Body of pancreas (tissue), 4 donors: ENCODE data around the gene ANTXR2. TPM values are rescaled to one million over a fixed set of nuclear protein-coding genes. Genes with fewer than 3 reads are reported as not detected.

Experiments used
- ATAC-seq: fragments of 150-250 bp; one replicate; pipeline ENCODE4 v1.9.1; 2016
- DNase-seq, 4 donors: peaks; one replicate each; pipeline ENCODE4 v3.0.0-alpha.2; 2019
- H3K27ac ChIP-seq, 4 donors: fragments of 200-600 bp; sonication (generic); 1 replicate in 3 of 4; 2 replicates in 1 of 4; pipeline versions ENCODE4 v1.5.1 to v1.6.1; 2016 to 2019; ENCODE audit warnings: mild to moderate bottlenecking in 1 of 4, mixed read lengths in 1 of 4, moderate library complexity in 1 of 4
- H3K27me3 ChIP-seq, 2 donors: fragments of 200-600 bp; sonication (generic); one replicate each; pipeline ENCODE4 v1.6.0; 2016; ENCODE audit warnings: mild to moderate bottlenecking in 1 of 2
- H3K36me3 ChIP-seq, 2 donors: fragments of 200-600 bp; sonication (generic); replicated peaks in 1 of 2; 2 replicates each; pipeline ENCODE4 v1.5.1; 2016; ENCODE audit warnings: low read depth in 2 of 2; ENCODE audit not compliant: insufficient read depth in 1 of 2
- H3K4me1 ChIP-seq: fragments of 200-600 bp; sonication (generic); one replicate; pipeline ENCODE4 v1.6.0; 2016
- H3K4me3 ChIP-seq, 2 donors: fragments of 200-600 bp; sonication (generic); 1 replicate in 1 of 2; 2 replicates in 1 of 2; pipeline ENCODE4 v1.5.1; 2016 to 2019
- H3K9me3 ChIP-seq, 3 donors: fragments of 200-600 bp; sonication (generic); 1 replicate in 2 of 3; 2 replicates in 1 of 3; pipeline ENCODE4 v1.5.1; 2016
- POLR2A ChIP-seq, 3 donors: fragments of 450-650 bp; IDR thresholded peaks; one replicate each; pipeline ENCODE4 v1.6.1; 2016; ENCODE audit warnings: antibody characterized with exemption in 3 of 3, mild to moderate bottlenecking in 2 of 3
- WGBS, 2 donors: methylation state at CpG; one replicate each; pipeline ENCODE4 v1.1.5; 2017; 5-methylcytosine and 5-hydroxymethylcytosine counted together
- intact Hi-C: fragments of 100-400 bp; cut with DNase I; formaldehyde crosslinking; loops from one replicate; pipeline ENCODE4 v1.15.1; 2023
- total RNA-seq, 2 donors: library from RNA; depleted of rRNA; stranded (reverse); fragments of >200 nt; gene quantifications; one replicate each; pipeline ENCODE4 v1.1.0, GENCODE V29; 2016
- TF ChIP-seq, protein P1 (sequence below), 7 experiments: fragments of 450-650 bp in 4 of 7; fragments of 200-600 bp in 3 of 7; sonication (generic) in 3 of 7; IDR thresholded peaks; one replicate each; pipeline ENCODE4 v1.5.1; 2016 to 2019; ENCODE audit warnings: antibody characterized with exemption in 7 of 7

ANTXR2 gene
- total RNA-seq, 2 donors from 2014 or later: 16.9 to 34.6 TPM

DNA sequence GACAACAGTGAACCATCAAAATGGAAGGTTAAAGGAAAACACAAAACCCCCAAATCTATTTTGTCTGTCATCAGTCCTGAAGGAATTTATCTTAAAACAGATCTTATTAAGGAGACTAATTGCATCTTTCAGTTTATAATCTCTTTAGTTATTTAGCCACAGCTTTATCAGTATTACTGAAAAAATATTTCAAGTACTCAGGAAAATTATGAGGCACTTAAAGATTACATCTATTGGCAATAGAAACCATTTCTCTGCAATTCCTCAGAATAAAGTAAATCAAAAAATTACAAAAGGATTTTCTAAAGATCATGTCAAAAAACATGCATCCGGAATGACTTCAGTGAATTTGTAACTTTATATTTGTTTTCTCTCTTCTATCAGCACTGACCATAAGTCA is 35.2 kb downstream of the ANTXR2 start:
- WGBS, 2 donors: 81 to 85% methylated on average over 1 of the region's 1 CpG
- ATAC-seq: no peak
- Histone ChIP-seq H3K4me1 (no peaks in the 10 kb centered on the region), H3K9me3 (no peaks in the 10 kb centered on the region), H3K36me3 (no peaks in the 10 kb centered on the region), H3K27me3 (no peaks in the 10 kb centered on the region), H3K27ac (peak overlapping the region in 1 of 4 donors; percentile 39), H3K4me3 (no peak overlapping the region)
- intact Hi-C loops: no loop called here
- TF ChIP-seq, protein P1, sequence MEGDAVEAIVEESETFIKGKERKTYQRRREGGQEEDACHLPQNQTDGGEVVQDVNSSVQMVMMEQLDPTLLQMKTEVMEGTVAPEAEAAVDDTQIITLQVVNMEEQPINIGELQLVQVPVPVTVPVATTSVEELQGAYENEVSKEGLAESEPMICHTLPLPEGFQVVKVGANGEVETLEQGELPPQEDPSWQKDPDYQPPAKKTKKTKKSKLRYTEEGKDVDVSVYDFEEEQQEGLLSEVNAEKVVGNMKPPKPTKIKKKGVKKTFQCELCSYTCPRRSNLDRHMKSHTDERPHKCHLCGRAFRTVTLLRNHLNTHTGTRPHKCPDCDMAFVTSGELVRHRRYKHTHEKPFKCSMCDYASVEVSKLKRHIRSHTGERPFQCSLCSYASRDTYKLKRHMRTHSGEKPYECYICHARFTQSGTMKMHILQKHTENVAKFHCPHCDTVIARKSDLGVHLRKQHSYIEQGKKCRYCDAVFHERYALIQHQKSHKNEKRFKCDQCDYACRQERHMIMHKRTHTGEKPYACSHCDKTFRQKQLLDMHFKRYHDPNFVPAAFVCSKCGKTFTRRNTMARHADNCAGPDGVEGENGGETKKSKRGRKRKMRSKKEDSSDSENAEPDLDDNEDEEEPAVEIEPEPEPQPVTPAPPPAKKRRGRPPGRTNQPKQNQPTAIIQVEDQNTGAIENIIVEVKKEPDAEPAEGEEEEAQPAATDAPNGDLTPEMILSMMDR (IDR thresholded peaks at IDR 0.05): no peak
- no peak for TF ChIP-seq POLR2A (IDR thresholded peaks at IDR 0.05)
- no peak for DNase-seq

DNA sequence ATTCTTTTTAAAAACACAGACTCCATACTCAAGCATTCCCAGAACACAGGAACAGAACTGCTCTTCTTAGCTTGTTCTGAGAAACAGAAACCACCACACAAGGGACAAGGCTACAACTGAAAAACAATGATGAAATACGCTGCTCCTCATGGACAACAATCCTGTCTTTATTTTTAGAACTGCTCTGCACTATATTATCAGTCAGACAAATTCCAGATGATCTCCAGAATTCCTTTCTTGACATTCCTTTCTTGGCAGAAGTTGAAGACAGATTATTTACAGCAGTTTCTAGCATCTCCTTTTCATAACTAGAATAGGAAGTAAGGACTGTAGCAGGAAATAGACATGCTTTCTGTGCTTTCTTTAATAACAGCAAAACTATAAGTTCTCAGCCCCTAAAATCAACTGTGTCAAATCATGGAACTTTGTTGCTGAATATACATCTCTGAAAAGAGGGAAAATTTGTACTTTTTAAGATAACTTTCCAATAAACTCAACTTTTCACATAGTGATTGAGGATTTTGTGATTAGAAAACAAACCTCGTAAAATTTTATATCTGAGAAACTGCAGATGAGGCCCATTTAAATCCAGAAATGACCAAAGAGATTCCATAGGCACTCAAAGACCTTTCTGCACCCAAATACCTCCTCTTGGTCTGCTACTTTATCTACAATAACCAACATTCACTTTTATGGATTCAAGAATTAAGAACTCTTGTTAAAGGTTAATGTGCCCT is 35.9 kb downstream of the ANTXR2 start:
- no peaks in the 10 kb centered on the region for H3K36me3 ChIP-seq
- H3K27me3 ChIP-seq: no peaks in the 10 kb centered on the region
- peak; percentile 66 for ATAC-seq
- no peaks in the 10 kb centered on the region for H3K9me3 ChIP-seq
- DNase-seq: no peak
- no peaks in the 10 kb centered on the region for H3K4me1 ChIP-seq
- 71 to 86% methylated on average over 2 of the region's 2 CpGs for WGBS, 2 donors
- no peak overlapping the region for H3K4me3 ChIP-seq
- peak overlapping the region in 1 of 4 donors; percentile 39 for H3K27ac ChIP-seq
- no peak for TF ChIP-seq POLR2A (IDR thresholded peaks at IDR 0.05)
- TF ChIP-seq, protein P1 (IDR thresholded peaks at IDR 0.05): no peak
- intact Hi-C loops: no loop called here

DNA sequence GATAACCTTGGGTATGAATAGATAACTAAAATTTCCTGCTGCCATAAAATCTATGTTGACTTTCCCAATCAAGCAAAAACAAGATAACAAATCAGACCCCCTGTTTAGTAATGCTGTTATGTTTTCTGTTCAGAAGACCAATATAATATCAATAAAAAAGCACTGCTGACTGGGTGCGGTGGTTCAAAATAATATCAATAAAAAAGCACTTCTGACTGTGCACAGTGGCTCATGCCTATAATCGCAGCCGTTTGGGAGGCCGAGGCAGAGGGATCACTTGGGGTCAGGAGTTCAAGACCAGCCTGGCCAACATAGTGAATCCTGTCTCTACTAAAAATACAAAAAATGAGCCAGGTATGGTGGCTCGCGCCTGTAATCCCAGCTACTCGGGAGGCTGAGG is 36.7 kb downstream of the ANTXR2 start:
- Histone ChIP-seq H3K4me1 (no peaks in the 10 kb centered on the region), H3K27ac (peak overlapping the region in 1 of 4 donors; percentile 22), H3K4me3 (no peak overlapping the region), H3K9me3 (no peaks in the 10 kb centered on the region), H3K36me3 (no peaks in the 10 kb centered on the region), H3K27me3 (no peaks in the 10 kb centered on the region)
- intact Hi-C loops: no loop called here
- TF ChIP-seq POLR2A (IDR thresholded peaks at IDR 0.05): no peak
- TF ChIP-seq, protein P1 (IDR thresholded peaks at IDR 0.05): no peak
- WGBS, 2 donors: 80 to 82% methylated on average over 7 of the region's 7 CpGs
- DNase-seq (no peak), ATAC-seq (no peak)

DNA sequence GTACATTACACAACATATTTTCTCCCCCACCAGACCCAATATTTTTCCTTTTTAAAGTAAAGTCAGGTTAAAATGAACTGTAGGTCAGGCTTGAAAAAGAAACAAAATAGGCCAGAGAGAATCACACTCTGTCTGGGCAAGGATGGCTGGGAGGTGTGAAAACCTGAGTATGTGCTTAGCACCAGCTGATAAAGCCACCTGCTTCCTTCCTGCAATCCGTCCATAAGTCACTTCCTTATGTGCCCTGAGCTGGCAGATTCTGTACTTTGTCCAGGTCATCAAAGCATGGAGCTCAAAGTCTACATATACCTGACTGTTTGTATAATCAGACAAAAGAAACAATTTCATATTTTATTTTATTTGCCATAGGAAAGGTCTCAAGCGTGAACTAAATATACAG is 37.7 kb downstream of the ANTXR2 start:
- Histone ChIP-seq H3K27me3 (no peaks in the 10 kb centered on the region), H3K27ac (no peak overlapping the region), H3K4me1 (no peaks in the 10 kb centered on the region), H3K9me3 (no peaks in the 10 kb centered on the region), H3K36me3 (no peaks in the 10 kb centered on the region), H3K4me3 (no peak overlapping the region)
- intact Hi-C loops: no loop called here
- DNase-seq: peak in 2 of 4 donors; percentile 11 to 12
- ATAC-seq: peak; percentile 35
- TF ChIP-seq, protein P1 (IDR thresholded peaks at IDR 0.05): no peak
- no peak for TF ChIP-seq POLR2A (IDR thresholded peaks at IDR 0.05)
- WGBS, 2 donors: 55 to 57% methylated on average over 2 of the region's 2 CpGs

DNA sequence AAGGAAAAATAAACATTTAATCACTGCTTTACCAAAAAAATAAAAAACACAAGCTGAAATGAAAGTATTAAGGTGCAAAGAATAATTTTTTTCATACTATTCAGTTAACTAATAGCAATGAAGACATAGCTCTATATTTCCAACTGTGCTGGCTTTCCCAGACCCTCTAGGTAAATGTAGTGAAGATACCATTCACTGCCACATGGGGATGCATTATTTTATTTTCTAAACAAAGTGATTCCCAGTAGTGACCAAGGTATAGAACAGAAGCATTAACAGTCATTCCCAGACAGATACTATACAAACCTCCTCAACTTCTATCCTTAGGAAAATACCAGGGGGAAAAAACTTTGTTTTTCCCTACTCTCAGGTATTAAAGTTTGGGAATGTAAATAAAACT is 39.4 kb downstream of the ANTXR2 start:
- Histone ChIP-seq H3K36me3 (no peaks in the 10 kb centered on the region), H3K4me3 (no peak overlapping the region), H3K9me3 (no peaks in the 10 kb centered on the region), H3K27me3 (no peaks in the 10 kb centered on the region), H3K4me1 (no peaks in the 10 kb centered on the region), H3K27ac (no peak overlapping the region)
- ATAC-seq: no peak
- TF ChIP-seq POLR2A (IDR thresholded peaks at IDR 0.05): no peak
- TF ChIP-seq, protein P1 (IDR thresholded peaks at IDR 0.05): no peak
- intact Hi-C loops: no loop called here
- no peak for DNase-seq
